ENCODE data around the gene NAA38. TPM values are rescaled to one million over a fixed set of nuclear protein-coding genes. Genes with fewer than 3 reads are reported as not detected.

The NAA38 gene
- total and polyA plus RNA-seq, 2 donors (not counting 1 experiment from before 2014, with no cell fraction given): 20.0 to 80.5 TPM

DNA sequence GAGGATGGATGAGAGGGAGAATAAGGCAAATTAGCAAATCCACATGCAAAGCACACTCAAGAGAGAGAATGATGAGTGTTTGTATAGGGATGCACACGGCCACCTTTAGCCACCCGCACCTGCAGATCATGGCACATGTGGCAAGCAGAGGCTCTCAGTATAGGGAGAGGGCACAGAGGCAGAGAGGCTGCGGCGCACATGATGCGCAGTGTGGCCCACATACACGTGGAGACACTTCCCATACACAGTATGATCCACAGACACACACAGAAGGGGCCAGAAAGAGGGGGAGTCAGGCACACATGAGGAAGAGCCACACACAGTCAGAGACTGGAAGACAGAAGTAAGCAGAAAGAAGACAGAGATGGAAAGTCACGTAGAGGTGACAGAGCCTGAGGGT is 24.7 kb upstream of the NAA38 start:
- peaks cover 3% of the 10 kb centered on the region for H3K4me1 Mint-ChIP-seq
- Histone ChIP-seq H3K27me3 (replicated peaks in 1 of 4; ENCODE audit: control extremely low read depth in 1 of 4, control insufficient read depth in 3 of 4, insufficient read depth in 4 of 4, low read length in 3 of 4) (no peaks in the 10 kb centered on the region), H3K9ac (ENCODE audit: low read length) (no peak overlapping the region), H3K79me2 (ENCODE audit: control insufficient read depth, insufficient read depth, low read length) (peaks cover 20% of the 10 kb centered on the region), H2AFZ (ENCODE audit: insufficient read depth, low read depth, low read length, poor library complexity, severe bottlenecking) (peak overlapping the region; percentile 1), H3K27ac (ENCODE audit: low read length in 2 of 2) (no peak overlapping the region), H3K4me1 (ENCODE audit: control insufficient read depth in 2 of 2, insufficient read depth in 2 of 2, low read length in 2 of 2) (peaks cover 35 to 40% of the 10 kb centered on the region in 2 donors), H3K9me3 (ENCODE audit: control extremely low read depth in 1 of 3, control insufficient read depth in 2 of 3, insufficient read depth in 1 of 3, low read length in 2 of 3) (no peaks in the 10 kb centered on the region), H3K36me3 (replicated peaks in 1 of 2; ENCODE audit: control extremely low read depth in 1 of 2, control insufficient read depth in 1 of 2, extremely low read depth in 1 of 2, insufficient read depth in 2 of 2, low read length in 1 of 2) (no peaks in the 10 kb centered on the region), H3K4me3 (ENCODE audit: control extremely low read depth in 1 of 5, extremely low read depth in 1 of 5, insufficient read depth in 1 of 5, low read depth in 2 of 5, low read length in 4 of 5) (no peak overlapping the region), H4K20me1 (ENCODE audit: control insufficient read depth, insufficient read depth, low read length, poor library complexity, severe bottlenecking) (no peaks in the 10 kb centered on the region), H3K4me2 (replicated peaks; ENCODE audit: low read depth, low read length, poor library complexity, severe bottlenecking) (no peak overlapping the region)
- 30% methylated on average over 2 of the region's 7 CpGs for WGBS (ENCODE audit: insufficient coverage)
- no peak overlapping the region for H3K4me3 Mint-ChIP-seq
- H3K27me3 Mint-ChIP-seq: no peaks in the 10 kb centered on the region
- ChIA-PET POLR2A (no interaction called here), CTCF (no interaction called here)
- TF ChIP-seq EZH2 (IDR thresholded peaks at IDR 0.05; ENCODE audit: borderline replicate concordance, insufficient read depth, low read depth, low read length, poor library complexity, severe bottlenecking): no peak
- TF ChIP-seq, protein P1, sequence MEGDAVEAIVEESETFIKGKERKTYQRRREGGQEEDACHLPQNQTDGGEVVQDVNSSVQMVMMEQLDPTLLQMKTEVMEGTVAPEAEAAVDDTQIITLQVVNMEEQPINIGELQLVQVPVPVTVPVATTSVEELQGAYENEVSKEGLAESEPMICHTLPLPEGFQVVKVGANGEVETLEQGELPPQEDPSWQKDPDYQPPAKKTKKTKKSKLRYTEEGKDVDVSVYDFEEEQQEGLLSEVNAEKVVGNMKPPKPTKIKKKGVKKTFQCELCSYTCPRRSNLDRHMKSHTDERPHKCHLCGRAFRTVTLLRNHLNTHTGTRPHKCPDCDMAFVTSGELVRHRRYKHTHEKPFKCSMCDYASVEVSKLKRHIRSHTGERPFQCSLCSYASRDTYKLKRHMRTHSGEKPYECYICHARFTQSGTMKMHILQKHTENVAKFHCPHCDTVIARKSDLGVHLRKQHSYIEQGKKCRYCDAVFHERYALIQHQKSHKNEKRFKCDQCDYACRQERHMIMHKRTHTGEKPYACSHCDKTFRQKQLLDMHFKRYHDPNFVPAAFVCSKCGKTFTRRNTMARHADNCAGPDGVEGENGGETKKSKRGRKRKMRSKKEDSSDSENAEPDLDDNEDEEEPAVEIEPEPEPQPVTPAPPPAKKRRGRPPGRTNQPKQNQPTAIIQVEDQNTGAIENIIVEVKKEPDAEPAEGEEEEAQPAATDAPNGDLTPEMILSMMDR (IDR thresholded peaks at IDR 0.05): no peak
- ATAC-seq (ENCODE audit: low read depth): no peak
- no peak overlapping the region for H3K27ac Mint-ChIP-seq
- no peak for DNase-seq
- no peaks in the 10 kb centered on the region for H3K9me3 Mint-ChIP-seq (ENCODE audit: insufficient read depth)
- intact Hi-C loops (cut with micrococcal nuclease): loop anchor here (10.0 kb wide), 1 partner anchor 137 kb away; no protein-coding TSS in a partner anchor

DNA sequence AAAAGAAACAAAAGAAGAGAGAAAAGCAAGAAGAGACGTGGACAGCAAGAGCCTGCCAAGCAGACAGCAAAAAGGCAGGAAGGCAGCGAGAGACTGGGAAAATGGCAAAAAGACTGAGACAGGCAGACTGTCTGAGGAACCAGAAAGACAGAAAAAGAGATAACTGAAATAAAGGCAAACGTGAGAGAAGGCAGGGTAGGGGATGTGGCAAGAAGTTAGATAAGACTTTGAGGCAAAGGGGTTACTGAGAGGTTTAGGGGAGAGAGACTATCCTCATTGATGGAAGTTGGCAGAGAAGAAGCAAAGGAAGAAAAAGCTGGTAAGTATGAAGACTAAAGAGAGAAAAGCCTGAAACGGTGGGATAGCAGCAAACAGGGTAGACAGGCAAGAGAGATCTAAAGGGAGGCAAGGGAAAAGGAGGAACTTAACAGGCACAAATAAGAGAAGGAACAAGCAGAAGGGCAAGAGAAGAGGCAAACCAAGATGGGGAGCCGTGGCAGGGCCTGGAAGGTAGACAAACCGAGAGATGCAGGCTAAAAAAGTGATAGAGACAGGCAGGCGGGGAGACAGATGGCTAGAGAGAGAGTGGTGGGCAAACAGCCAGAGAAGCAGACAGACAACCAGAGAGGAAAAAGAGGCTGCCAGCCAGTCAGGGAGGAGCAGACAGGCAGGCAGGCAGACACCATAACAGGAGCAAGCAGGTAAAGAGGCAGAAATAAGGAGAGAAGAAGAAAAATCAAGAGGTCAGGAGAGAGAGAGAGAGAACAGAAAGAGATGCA is 24.1 kb upstream of the NAA38 start:
- CTCF ChIA-PET: no interaction called here
- no peaks in the 10 kb centered on the region for H3K27me3 Mint-ChIP-seq
- Histone ChIP-seq H3K27ac (ENCODE audit: low read length in 2 of 2) (peak overlapping the region in 1 of 2 donors; percentile 32), H4K20me1 (ENCODE audit: control insufficient read depth, insufficient read depth, low read length, poor library complexity, severe bottlenecking) (no peaks in the 10 kb centered on the region), H2AFZ (ENCODE audit: insufficient read depth, low read depth, low read length, poor library complexity, severe bottlenecking) (peak overlapping the region; percentile 1), H3K9ac (ENCODE audit: low read length) (no peak overlapping the region), H3K4me2 (replicated peaks; ENCODE audit: low read depth, low read length, poor library complexity, severe bottlenecking) (no peak overlapping the region), H3K4me1 (ENCODE audit: control insufficient read depth in 2 of 2, insufficient read depth in 2 of 2, low read length in 2 of 2) (peaks cover 30 to 34% of the 10 kb centered on the region in 2 donors), H3K36me3 (replicated peaks in 1 of 2; ENCODE audit: control extremely low read depth in 1 of 2, control insufficient read depth in 1 of 2, extremely low read depth in 1 of 2, insufficient read depth in 2 of 2, low read length in 1 of 2) (no peaks in the 10 kb centered on the region), H3K4me3 (ENCODE audit: control extremely low read depth in 1 of 5, extremely low read depth in 1 of 5, insufficient read depth in 1 of 5, low read depth in 2 of 5, low read length in 4 of 5) (no peak overlapping the region), H3K79me2 (ENCODE audit: control insufficient read depth, insufficient read depth, low read length) (peaks cover 20% of the 10 kb centered on the region), H3K27me3 (replicated peaks in 1 of 4; ENCODE audit: control extremely low read depth in 1 of 4, control insufficient read depth in 3 of 4, insufficient read depth in 4 of 4, low read length in 3 of 4) (no peaks in the 10 kb centered on the region), H3K9me3 (ENCODE audit: control extremely low read depth in 1 of 3, control insufficient read depth in 2 of 3, insufficient read depth in 1 of 3, low read length in 2 of 3) (no peaks in the 10 kb centered on the region)
- WGBS (ENCODE audit: insufficient coverage): 54% methylated on average over 7 of the region's 7 CpGs
- DNase-seq (no peak), ATAC-seq (ENCODE audit: low read depth) (no peak)
- no peak for TF ChIP-seq EZH2 (IDR thresholded peaks at IDR 0.05; ENCODE audit: borderline replicate concordance, insufficient read depth, low read depth, low read length, poor library complexity, severe bottlenecking)
- TF ChIP-seq, protein P1 (IDR thresholded peaks at IDR 0.05): no peak
- H3K4me1 Mint-ChIP-seq: peaks cover 4% of the 10 kb centered on the region
- POLR2A ChIA-PET: no interaction called here
- intact Hi-C loops (cut with micrococcal nuclease): loop anchor here (10.0 kb wide), 1 partner anchor 137 kb away; no protein-coding TSS in a partner anchor
- H3K27ac Mint-ChIP-seq: no peak overlapping the region
- H3K9me3 Mint-ChIP-seq (ENCODE audit: insufficient read depth): no peaks in the 10 kb centered on the region
- H3K4me3 Mint-ChIP-seq: no peak overlapping the region

Measured in B cell (primary cell).